ENCODE measurements around the gene MAP2K3.

The MAP2K3 gene

GRCh38 chr17:21253646-21254441 lies 30.7 kb upstream of the MAP2K3 start:
- Histone ChIP-seq H3K4me1 (ENCODE audit: control insufficient read depth, insufficient read depth, low read length) (peaks cover 38% of the 10 kb centered on the region), H3K9me3 (ENCODE audit: control insufficient read depth, insufficient read depth, low read depth, low read length) (no peaks in the 10 kb centered on the region), H3K36me3 (ENCODE audit: control insufficient read depth, insufficient read depth, low read length) (no peaks in the 10 kb centered on the region), H3K4me3 (ENCODE audit: low read depth, low read length) (peak overlapping the region; percentile 58), H3K9ac (ENCODE audit: low read length) (peak overlapping the region; percentile 47), H3K27ac (ENCODE audit: low read depth, low read length) (no peak overlapping the region; the same call in 1 of the 2 replicates), H3K27me3 (ENCODE audit: control insufficient read depth, insufficient read depth, low read length) (no peaks in the 10 kb centered on the region)

DNA sequence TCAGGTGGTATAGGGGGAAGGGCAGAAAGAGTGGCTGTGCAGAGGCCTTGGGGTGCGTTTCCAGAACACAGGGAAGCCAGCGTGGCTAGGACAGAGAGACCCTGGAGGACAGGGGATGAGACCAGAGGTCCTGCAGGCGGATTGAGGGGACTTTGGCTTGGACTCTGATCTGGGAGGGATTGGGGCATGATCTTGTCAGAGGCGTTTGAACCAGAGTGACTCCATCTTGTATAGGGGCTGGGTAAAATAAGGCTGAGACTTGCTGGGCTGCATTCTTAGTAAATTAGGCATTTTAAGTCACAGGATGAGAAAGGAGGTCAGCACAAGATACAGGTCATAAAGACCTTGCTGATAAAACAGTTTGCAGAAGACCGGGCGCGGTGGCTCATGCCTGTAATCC lies 25.9 kb upstream of the MAP2K3 start:
- no peak overlapping the region for H3K27ac ChIP-seq (ENCODE audit: low read depth, low read length)
- no peaks in the 10 kb centered on the region for H3K36me3 ChIP-seq (ENCODE audit: control insufficient read depth, insufficient read depth, low read length)
- H3K4me3 ChIP-seq (ENCODE audit: low read depth, low read length): no peak overlapping the region
- no peaks in the 10 kb centered on the region for H3K9me3 ChIP-seq (ENCODE audit: control insufficient read depth, insufficient read depth, low read depth, low read length)
- H3K27me3 ChIP-seq (ENCODE audit: control insufficient read depth, insufficient read depth, low read length): no peaks in the 10 kb centered on the region
- no peak overlapping the region for H3K9ac ChIP-seq (ENCODE audit: low read length)
- H3K4me1 ChIP-seq (ENCODE audit: control insufficient read depth, insufficient read depth, low read length): peaks cover 25% of the 10 kb centered on the region

- Histone ChIP-seq H3K27ac (ENCODE audit: low read depth, low read length) (no peak overlapping the region), H3K4me1 (ENCODE audit: control insufficient read depth, insufficient read depth, low read length) (peaks cover 5% of the 10 kb centered on the region), H3K27me3 (ENCODE audit: control insufficient read depth, insufficient read depth, low read length) (no peaks in the 10 kb centered on the region), H3K9ac (ENCODE audit: low read length) (no peak overlapping the region), H3K9me3 (ENCODE audit: control insufficient read depth, insufficient read depth, low read depth, low read length) (no peaks in the 10 kb centered on the region), H3K4me3 (ENCODE audit: low read depth, low read length) (no peak overlapping the region), H3K36me3 (ENCODE audit: control insufficient read depth, insufficient read depth, low read length) (no peaks in the 10 kb centered on the region)
Measured at GRCh38 chr17:21262259-21262993, 22.1 kb upstream of the MAP2K3 start.

DNA sequence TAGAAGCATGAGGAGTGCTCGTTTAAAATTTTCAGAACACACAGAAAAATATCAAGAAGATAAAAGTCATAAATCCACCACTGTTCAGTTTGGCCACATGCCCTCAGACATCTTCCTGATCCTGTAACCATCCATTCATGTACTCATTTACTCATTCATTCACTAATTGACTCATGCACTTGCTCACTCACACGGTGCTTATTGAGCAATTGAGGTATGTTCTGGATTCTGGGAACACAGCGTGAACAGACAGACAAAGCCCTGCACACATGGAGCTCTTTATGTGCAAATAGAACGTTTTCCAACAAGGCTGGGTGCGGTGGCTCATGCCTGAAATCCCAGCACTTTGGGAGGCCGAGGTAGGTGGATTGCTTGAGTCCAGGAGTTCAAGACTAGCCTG lies 21.1 kb upstream of the MAP2K3 start:
- no peaks in the 10 kb centered on the region for H3K9me3 ChIP-seq (ENCODE audit: control insufficient read depth, insufficient read depth, low read depth, low read length)
- H3K4me3 ChIP-seq (ENCODE audit: low read depth, low read length): no peak overlapping the region
- no peak overlapping the region for H3K9ac ChIP-seq (ENCODE audit: low read length)
- H3K27me3 ChIP-seq (ENCODE audit: control insufficient read depth, insufficient read depth, low read length): no peaks in the 10 kb centered on the region
- H3K36me3 ChIP-seq (ENCODE audit: control insufficient read depth, insufficient read depth, low read length): no peaks in the 10 kb centered on the region
- H3K27ac ChIP-seq (ENCODE audit: low read depth, low read length): no peak overlapping the region
- H3K4me1 ChIP-seq (ENCODE audit: control insufficient read depth, insufficient read depth, low read length): no peaks in the 10 kb centered on the region; the same call in 1 of the 2 replicates

DNA sequence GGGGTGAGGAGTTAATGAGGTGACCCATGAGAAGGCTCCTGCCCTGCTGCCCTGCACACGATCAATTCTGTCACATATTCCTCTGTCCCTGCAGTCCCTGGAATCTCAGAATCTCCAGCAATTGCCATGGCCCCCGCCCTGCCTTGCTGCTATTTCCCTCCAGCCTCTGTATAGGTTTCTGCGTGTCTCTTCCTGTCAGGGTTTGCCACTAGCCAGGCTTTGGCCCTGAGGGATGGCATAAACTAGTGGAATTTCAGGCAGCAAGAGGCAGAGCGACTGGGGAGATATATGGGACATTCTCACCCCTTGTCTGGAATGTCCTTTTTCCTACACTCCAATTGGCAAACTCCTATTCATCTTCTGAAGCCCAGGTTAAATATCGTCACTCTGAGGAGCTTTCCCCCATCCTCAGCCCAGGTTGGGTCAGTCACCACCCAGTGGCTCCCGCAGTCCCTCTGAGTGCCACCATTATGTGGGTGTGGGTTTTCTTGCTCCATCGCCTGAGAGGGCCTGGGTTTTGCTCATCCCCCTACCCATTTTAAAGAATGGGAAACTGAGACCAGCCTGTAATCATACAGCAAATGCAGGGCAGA lies 15.8 kb upstream of the MAP2K3 start:
- H3K9ac ChIP-seq (ENCODE audit: low read length): no peak overlapping the region

DNA sequence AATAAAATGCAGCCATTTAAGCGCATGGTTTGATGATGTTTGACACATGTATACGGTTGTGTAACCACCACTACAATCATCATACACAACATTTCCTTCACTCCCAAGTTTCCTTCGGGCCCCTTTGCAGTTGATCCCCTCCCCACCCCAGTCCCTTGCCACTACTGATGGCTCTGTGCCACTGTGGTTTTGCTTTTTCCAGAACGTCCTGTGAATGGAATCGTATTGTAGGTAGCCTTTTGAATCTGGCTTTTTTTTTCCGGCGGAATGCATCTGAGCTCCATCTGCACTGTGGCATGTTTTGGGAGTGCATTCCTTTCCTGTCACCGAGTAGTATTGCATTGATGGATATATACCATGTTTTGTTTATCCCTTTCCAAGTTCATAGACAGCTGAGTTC lies 15.1 kb upstream of the MAP2K3 start:
- H3K4me3 ChIP-seq (ENCODE audit: low read depth, low read length): no peak overlapping the region
- H3K36me3 ChIP-seq (ENCODE audit: control insufficient read depth, insufficient read depth, low read length): no peaks in the 10 kb centered on the region
- H3K4me1 ChIP-seq (ENCODE audit: control insufficient read depth, insufficient read depth, low read length): no peaks in the 10 kb centered on the region; the same call in 1 of the 2 replicates
- H3K27ac ChIP-seq (ENCODE audit: low read depth, low read length): no peak overlapping the region
- no peak overlapping the region for H3K9ac ChIP-seq (ENCODE audit: low read length)
- H3K27me3 ChIP-seq (ENCODE audit: control insufficient read depth, insufficient read depth, low read length): peaks cover 2% of the 10 kb centered on the region; the same call in 1 of the 2 replicates
- no peaks in the 10 kb centered on the region for H3K9me3 ChIP-seq (ENCODE audit: control insufficient read depth, insufficient read depth, low read depth, low read length)

More for the DNA sequence above, 15.8 kb upstream of the MAP2K3 start:
- no peaks in the 10 kb centered on the region; the same call in 1 of the 2 replicates for H3K4me1 ChIP-seq (ENCODE audit: control insufficient read depth, insufficient read depth, low read length)
- no peak overlapping the region for H3K4me3 ChIP-seq (ENCODE audit: low read depth, low read length)
- no peaks in the 10 kb centered on the region for H3K9me3 ChIP-seq (ENCODE audit: control insufficient read depth, insufficient read depth, low read depth, low read length)
- H3K36me3 ChIP-seq (ENCODE audit: control insufficient read depth, insufficient read depth, low read length): no peaks in the 10 kb centered on the region
- H3K27me3 ChIP-seq (ENCODE audit: control insufficient read depth, insufficient read depth, low read length): no peaks in the 10 kb centered on the region
- H3K27ac ChIP-seq (ENCODE audit: low read depth, low read length): no peak overlapping the region

DNA sequence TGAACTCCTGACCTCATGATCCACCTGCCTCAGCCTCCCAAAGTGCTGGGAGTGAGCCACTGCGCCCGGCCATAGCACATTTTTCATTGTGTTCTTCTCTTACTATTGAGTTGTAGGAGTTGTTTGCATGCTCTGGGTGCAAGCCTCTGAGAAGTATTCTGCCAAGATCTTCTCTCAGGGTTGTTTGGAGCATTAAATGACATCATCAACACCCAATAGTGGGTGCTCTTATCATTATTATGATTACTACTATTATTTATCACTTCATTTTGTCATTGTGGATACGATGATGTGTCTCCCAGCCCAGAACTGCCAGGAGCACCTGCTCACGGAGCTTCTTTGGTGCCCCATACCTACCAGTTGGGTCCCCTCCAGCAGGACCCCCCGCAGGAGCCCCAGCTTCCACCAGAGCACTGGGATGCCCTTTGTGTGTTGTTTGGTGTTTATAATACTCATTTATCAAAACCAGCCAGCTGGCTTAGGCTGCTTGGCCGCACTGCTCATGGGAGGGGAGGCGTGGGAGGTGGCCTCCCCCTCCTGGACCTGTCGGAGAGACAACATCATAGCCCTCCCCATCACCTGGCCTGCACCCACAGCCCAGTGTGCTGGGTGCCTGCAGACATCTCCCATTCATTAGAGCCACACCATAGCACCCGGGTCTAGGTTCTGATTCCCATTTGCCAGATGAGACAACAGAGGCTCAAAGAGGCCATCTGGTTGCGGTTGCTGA lies 12.9 kb upstream of the MAP2K3 start:
- peaks cover 16% of the 10 kb centered on the region for H3K27me3 ChIP-seq (ENCODE audit: control insufficient read depth, insufficient read depth, low read length)
- H3K4me3 ChIP-seq (ENCODE audit: low read depth, low read length): no peak overlapping the region
- H3K27ac ChIP-seq (ENCODE audit: low read depth, low read length): no peak overlapping the region
- peaks cover 11% of the 10 kb centered on the region; the same call in 1 of the 2 replicates for H3K4me1 ChIP-seq (ENCODE audit: control insufficient read depth, insufficient read depth, low read length)
- H3K36me3 ChIP-seq (ENCODE audit: control insufficient read depth, insufficient read depth, low read length): no peaks in the 10 kb centered on the region
- H3K9ac ChIP-seq (ENCODE audit: low read length): no peak overlapping the region
- no peaks in the 10 kb centered on the region for H3K9me3 ChIP-seq (ENCODE audit: control insufficient read depth, insufficient read depth, low read depth, low read length)

DNA sequence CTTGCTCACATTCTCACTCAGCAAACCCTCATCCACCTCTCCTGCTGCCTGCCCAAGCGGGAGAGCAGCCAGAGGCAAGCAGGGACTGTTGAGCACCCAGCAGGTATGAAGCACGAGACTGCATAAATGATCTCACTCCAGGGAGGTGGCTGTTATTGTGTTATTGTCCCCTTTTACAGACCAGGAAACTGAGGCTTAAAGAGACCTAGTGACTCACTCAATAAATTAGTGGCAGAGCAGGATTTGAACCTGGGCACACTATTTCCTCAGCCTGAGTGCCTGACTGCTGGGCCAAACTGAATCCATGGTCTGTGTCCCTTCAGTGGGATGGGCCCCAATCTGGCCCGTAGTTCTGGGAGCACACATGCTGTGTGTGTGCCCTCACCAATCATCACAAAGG lies 12.3 kb upstream of the MAP2K3 start:
- no peak overlapping the region for H3K27ac ChIP-seq (ENCODE audit: low read depth, low read length)
- H3K9ac ChIP-seq (ENCODE audit: low read length): no peak overlapping the region
- no peaks in the 10 kb centered on the region for H3K36me3 ChIP-seq (ENCODE audit: control insufficient read depth, insufficient read depth, low read length)
- peaks cover 11% of the 10 kb centered on the region; the same call in 1 of the 2 replicates for H3K4me1 ChIP-seq (ENCODE audit: control insufficient read depth, insufficient read depth, low read length)
- H3K4me3 ChIP-seq (ENCODE audit: low read depth, low read length): no peak overlapping the region
- no peaks in the 10 kb centered on the region for H3K9me3 ChIP-seq (ENCODE audit: control insufficient read depth, insufficient read depth, low read depth, low read length)
- peaks cover 22% of the 10 kb centered on the region for H3K27me3 ChIP-seq (ENCODE audit: control insufficient read depth, insufficient read depth, low read length)

DNA sequence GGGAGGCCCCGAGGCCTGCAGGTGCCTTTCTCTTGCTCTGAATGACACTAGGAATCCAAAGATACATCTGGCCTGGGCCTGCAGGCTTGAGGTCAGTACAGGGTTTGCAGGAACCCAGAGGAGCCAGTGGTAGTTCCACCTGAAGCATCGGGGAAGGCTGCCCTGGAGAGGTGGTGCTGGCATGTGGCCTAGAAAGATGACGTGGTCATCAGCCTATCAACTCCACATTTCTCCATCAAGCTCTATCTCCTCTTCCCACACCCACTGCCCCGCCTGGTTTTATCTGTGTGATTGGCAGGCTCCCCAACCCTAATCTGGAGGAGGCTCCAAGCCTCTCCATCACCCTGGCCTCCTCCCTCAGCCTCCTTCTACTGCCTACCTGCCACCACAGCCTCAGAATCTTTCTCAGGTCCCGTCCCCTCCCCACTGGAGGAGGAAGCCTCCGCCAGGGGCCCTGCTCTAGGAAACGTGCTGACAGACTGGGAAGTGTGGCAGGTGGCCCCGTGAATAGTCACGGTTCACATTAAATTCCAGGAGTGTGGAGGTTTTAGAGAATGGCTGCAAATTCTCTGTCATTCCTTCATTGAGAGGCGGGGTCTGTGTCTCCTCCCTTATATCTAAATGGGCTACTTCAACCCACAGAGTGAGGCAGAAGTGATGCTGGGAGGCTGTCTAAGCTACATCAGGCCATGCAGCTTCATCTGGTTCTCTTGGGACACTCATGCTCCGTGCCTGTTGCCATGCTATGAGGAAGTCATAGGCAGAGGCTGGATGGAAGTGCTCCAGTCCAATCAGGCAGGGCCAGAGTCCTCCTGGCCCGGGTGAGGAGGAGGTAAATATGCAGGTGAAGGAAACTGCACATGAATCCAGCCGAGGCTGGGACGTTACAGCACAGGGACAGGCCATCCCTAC lies 11.4 kb upstream of the MAP2K3 start:
- H3K27ac ChIP-seq (ENCODE audit: low read depth, low read length): no peak overlapping the region
- H3K9ac ChIP-seq (ENCODE audit: low read length): no peak overlapping the region
- peaks cover 25% of the 10 kb centered on the region for H3K27me3 ChIP-seq (ENCODE audit: control insufficient read depth, insufficient read depth, low read length)
- H3K4me3 ChIP-seq (ENCODE audit: low read depth, low read length): no peak overlapping the region
- H3K4me1 ChIP-seq (ENCODE audit: control insufficient read depth, insufficient read depth, low read length): peaks cover 11% of the 10 kb centered on the region; the same call in 1 of the 2 replicates
- no peaks in the 10 kb centered on the region for H3K36me3 ChIP-seq (ENCODE audit: control insufficient read depth, insufficient read depth, low read length)
- no peaks in the 10 kb centered on the region for H3K9me3 ChIP-seq (ENCODE audit: control insufficient read depth, insufficient read depth, low read depth, low read length)

GRCh38 chr17:21275047-21275578 lies 9.4 kb upstream of the MAP2K3 start:
- Histone ChIP-seq H3K9ac (ENCODE audit: low read length) (peak overlapping the region; percentile 58), H3K4me3 (ENCODE audit: low read depth, low read length) (peak overlapping the region; percentile 71), H3K9me3 (ENCODE audit: control insufficient read depth, insufficient read depth, low read depth, low read length) (no peaks in the 10 kb centered on the region), H3K27me3 (ENCODE audit: control insufficient read depth, insufficient read depth, low read length) (peaks cover 25% of the 10 kb centered on the region), H3K36me3 (ENCODE audit: control insufficient read depth, insufficient read depth, low read length) (no peaks in the 10 kb centered on the region), H3K4me1 (ENCODE audit: control insufficient read depth, insufficient read depth, low read length) (peaks cover 11% of the 10 kb centered on the region; the same call in 1 of the 2 replicates), H3K27ac (ENCODE audit: low read depth, low read length) (no peak overlapping the region)
